Endothelial cell of coronary artery (primary cell): ENCODE data around the gene NAB1. TPM values are rescaled to one million over a fixed set of nuclear protein-coding genes. Genes with fewer than 3 reads are reported as not detected.

Source experiments
- total RNA-seq: library from RNA; depleted of rRNA; stranded (reverse); fragments of >200 nt; gene quantifications from 2 replicates; pipeline ENCODE4 v1.2.3, GENCODE V29; 2014

Gene NAB1, protein sequence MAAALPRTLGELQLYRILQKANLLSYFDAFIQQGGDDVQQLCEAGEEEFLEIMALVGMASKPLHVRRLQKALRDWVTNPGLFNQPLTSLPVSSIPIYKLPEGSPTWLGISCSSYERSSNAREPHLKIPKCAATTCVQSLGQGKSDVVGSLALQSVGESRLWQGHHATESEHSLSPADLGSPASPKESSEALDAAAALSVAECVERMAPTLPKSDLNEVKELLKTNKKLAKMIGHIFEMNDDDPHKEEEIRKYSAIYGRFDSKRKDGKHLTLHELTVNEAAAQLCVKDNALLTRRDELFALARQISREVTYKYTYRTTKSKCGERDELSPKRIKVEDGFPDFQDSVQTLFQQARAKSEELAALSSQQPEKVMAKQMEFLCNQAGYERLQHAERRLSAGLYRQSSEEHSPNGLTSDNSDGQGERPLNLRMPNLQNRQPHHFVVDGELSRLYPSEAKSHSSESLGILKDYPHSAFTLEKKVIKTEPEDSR
- 23.7 and 41.1 TPM in 2 replicates for total RNA-seq

DNA sequence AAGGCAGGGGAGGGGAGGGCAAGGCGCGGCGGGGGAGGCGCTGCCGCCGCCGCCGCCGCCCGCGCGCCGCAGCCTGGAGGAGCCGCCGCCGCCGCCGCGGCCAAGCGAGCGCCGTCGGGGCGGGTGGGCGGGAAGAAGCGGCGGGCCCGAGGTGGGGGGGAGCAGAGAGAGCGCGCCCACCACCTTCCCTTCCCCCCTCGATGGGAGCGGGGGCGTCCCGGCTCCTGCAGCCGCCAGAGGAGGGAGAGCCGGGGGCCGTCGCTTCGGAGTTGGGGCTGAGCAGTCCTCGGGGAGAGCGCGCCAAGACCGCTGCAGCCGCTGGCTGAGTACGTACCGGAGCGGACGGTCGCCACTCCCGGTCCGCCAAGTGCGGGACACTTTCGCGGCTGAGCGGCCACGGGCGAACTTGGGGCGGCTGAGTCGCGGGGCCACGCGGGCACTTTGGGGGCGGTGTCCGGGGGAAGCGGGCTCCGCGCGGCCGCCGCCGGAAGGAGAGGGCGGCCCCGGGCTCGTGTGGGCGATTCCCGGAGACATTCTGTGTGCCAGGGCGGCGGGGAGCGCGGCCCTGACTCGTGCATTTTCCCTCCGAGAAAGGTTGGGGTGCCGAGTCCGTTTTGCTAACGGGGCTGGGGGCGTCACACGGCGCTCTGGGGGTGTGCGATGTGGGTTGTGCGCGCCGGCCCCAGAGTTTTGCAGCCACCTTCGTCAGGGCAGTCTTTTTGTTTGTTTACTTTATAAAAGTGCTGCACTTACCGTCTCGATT, at the start of gene NAB1:
Gene NAB1, plus strand, starts transcription at position 49 of the 763 bp plus-strand sequence. CDS start 10,094 bp downstream, outside the sequence.

Other genes starting within 250 kb of the NAB1 start
- gene MFSD6, start 240.7 kb upstream of the NAB1 start, total RNA-seq, result 4.4 and 5.1 TPM in 2 replicates
- 1.2 and 2.8 TPM in 2 replicates for gene NEMP2, start 114.4 kb upstream of the NAB1 start, total RNA-seq
- gene GLS, start 231.7 kb downstream of the NAB1 start, total RNA-seq, result 178 and 328 TPM in 2 replicates